ENCODE results near the gene THEM4. TPM values are rescaled to one million over a fixed set of nuclear protein-coding genes. Genes with fewer than 3 reads are reported as not detected.
A peak's percentile ranks its signal among the peaks of the same experiment; 100 is the strongest.
"Not testable (repeated sequence)": the region's sequence is repeated elsewhere in the genome, so short reads cannot be mapped to it uniquely, and the experiment has no call there.

The THEM4 gene
- total RNA-seq, 1 experiment from 2014 or later, result 117 TPM

DNA sequence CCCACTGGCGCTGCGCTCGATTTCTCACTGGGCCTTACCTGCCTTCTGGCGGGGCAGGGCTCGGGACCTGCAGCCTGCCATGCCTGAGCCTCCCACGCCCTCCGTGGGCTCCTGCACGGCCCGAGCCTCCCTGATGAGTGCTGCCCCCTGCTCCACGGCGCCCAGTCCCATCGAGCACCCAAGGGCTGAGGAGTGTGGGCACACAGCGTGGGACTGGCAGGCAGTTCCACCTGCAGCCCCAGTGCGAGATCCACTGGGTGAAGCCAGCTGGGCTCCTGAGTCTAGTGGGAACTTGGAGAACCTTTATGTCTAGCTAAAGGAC lies 3.0 kb downstream of the THEM4 start:
- in situ Hi-C loops (cut with HindIII; ENCODE audit: low pct_unique_long_range_greater_than_20kb, low sequenced_read_pairs); DNase-seq (ENCODE audit: low read depth, low spot score): not testable (repeated sequence)

DNA sequence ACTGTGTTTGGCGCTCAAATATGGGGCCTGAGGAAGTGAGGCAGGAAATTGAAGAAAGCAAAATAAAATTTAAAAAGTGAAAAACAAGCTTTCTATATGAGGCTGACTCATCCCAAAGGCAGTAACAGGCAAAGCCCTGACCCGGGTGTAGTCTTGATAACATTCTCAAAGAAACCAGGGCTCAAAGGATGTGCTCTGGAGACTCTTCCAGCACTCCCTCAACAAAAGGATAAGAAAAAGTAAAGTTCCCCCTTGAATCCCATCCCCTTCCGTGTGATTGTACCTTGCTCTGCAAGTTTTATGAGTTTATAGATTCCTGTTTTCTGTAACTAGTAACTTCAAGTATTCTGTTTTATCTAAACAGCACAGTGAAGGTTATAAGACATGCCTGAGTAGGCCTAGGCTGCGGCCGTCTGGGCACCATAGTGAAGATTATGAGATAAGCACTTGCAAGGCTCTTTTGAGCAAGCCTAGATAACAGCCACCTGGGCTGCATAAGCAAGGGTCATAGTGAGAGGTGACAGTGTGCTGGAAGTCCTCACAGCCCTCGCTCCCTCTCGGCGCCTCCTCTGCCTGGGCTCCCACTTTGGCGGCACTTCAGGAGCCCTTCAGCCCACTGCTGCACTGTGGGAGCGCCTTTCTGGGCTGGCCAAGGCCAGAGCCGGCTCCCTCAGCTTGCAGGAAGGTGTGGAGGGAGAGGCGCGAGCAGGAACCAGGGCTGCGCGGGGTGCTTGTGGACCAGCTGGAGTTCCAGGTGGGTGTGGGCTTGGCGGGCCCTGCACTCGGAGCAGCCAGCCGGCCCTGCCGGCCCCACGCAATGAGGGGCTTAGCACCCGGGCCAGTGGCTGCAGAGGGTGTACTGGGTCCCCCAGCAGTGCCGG lies 3.6 kb downstream of the THEM4 start:
- in situ Hi-C loops (cut with HindIII; ENCODE audit: low pct_unique_long_range_greater_than_20kb, low sequenced_read_pairs); DNase-seq (ENCODE audit: low read depth, low spot score): not testable (repeated sequence)

DNA sequence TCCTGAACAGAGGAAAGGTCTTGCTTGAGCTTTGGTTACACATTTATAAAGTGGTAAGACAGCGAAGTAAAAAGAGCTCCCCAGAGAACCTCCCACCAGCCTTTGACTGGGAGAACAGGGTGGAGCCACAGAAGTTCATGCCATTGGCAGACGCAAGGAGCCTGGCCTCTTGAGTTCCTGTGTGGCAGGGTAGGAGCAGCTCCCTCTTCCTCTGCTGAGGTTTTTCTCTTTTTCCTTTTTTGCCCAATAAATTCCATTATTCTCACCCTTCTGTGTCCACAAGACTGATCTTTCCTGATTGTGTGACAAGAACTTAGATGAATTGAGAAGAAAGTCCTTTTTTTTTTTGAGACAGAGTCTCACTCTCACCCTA lies 4.3 kb downstream of the THEM4 start:
- no peak for DNase-seq (ENCODE audit: low read depth, low spot score)
- in situ Hi-C loops (cut with HindIII; ENCODE audit: low pct_unique_long_range_greater_than_20kb, low sequenced_read_pairs), result no loop called here

DNA sequence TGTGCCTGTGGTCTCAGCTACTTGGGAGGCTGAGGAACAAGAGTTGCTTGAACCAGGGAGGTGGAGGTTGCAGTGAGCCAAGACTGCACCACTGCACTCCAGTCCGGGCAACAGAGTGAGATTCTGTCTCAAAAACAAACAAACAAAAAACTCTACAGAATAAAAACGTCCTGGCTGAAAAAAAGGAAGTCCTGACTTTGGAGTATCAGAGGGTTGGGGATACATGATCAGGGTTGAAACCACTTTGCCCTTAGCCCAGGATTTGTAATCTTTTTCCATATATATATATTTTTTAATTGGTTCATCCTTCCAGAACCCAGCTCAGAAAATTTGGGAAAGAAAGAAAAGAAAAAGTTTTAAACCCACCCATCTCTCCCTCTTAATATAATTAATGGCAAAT lies 6.5 kb downstream of the THEM4 start:
- in situ Hi-C loops (cut with HindIII; ENCODE audit: low pct_unique_long_range_greater_than_20kb, low sequenced_read_pairs), result no loop called here
- no peak for DNase-seq (ENCODE audit: low read depth, low spot score)

DNA sequence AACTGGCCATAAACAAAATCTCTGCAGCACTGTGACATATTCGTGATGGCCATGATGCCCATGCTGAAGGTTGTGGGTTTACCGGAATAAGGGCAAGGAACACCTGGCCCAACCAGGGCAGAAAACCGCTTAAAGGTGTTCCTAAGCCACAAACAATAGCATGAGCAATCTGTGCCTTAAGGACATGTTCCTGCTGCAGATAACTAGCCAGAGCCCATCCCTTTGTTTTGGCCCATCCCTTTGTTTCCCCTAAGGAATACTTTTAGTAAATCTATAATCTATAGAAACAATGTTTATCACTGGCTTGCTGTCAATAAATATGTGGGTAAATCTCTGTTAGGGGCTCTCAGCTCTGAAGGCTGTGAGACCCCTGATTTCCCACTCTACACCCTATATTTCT lies 8.5 kb downstream of the THEM4 start:
- DNase-seq (ENCODE audit: low read depth, low spot score); in situ Hi-C loops (cut with HindIII; ENCODE audit: low pct_unique_long_range_greater_than_20kb, low sequenced_read_pairs): not testable (repeated sequence)

DNA sequence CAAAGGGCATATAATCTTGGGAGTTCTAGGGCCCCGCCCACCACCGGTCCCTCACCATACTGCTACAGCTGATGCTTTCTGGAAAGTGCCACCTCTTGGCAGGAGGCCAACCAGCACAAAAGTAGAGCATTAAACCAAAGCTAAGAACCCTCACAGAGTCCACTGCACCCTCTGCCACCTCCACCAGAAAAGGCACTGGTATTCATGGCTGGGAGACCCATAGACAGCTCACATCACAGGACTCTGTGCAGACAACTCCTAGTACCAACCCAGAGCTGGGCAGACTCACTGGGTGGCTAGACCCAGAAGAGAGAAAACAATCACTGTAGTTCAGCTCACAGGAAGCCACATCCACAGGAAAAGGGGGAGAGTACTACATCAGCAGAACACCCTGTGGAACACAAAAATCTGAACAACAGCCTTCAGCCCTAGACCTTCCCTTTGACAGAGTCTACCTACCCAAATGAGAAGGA lies 10.8 kb downstream of the THEM4 start:
- DNase-seq (ENCODE audit: low read depth, low spot score), result no peak
- in situ Hi-C loops (cut with HindIII; ENCODE audit: low pct_unique_long_range_greater_than_20kb, low sequenced_read_pairs), result no loop called here

DNA sequence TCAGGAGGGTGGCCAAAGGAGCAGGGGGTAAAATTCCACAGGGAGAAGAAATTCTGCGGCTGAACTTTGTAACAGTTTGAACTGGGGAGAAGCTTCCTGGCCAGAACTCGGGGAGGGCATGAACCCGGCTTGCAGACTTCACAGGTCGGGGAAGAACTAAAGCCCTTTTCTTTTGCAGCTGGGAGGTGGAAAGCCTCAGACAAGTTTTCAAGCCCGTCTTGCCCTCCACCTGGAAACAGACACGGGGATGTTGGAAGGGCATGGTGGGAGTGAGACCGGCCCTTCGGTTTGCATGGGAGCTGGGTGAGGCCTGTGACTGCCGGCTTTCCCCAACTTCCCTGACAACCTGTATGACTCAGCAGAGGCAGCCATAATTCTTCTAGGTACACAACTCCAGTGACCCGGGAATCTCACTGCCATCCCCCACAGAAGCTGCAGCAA lies 11.3 kb downstream of the THEM4 start:
- DNase-seq (ENCODE audit: low read depth, low spot score), result no peak
- in situ Hi-C loops (cut with HindIII; ENCODE audit: low pct_unique_long_range_greater_than_20kb, low sequenced_read_pairs), result no loop called here

DNA sequence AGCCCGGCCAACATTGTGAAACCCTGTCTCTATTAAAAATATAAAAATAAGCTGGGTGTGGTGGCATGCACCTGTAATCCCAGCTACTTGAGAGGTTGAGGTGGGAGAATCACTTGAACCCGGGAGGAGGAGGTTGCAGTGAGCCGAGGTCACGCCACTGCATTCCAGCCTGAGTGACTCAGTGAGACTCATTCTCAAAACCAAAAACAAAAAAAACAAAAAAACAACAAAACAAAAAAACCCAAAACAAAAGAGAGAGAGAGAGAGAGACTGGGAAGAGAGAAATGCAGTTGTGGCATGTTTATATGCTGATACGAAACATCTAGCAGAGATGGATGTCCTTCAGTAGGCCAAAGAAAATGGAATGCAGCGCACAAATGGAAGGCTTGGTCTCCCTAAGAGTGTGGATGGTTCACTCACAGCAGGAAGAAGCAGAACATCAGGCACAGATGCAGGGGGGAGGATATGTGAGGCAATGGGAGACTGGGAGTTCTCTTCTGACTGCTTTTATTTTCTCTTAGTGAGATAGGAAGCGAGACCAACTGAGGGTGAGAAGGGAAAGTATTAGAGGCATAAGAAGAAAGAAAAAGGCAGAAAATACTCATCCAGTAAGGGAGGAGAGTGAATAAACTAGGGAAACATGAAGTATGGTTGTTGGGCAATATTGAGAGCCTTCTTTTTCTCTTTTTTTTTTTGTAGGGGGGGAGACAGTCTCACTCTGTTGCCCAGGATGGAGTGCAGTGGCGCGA lies 16.0 kb downstream of the THEM4 start:
- DNase-seq (ENCODE audit: low read depth, low spot score), result no peak
- in situ Hi-C loops (cut with HindIII; ENCODE audit: low pct_unique_long_range_greater_than_20kb, low sequenced_read_pairs), result no loop called here

DNA sequence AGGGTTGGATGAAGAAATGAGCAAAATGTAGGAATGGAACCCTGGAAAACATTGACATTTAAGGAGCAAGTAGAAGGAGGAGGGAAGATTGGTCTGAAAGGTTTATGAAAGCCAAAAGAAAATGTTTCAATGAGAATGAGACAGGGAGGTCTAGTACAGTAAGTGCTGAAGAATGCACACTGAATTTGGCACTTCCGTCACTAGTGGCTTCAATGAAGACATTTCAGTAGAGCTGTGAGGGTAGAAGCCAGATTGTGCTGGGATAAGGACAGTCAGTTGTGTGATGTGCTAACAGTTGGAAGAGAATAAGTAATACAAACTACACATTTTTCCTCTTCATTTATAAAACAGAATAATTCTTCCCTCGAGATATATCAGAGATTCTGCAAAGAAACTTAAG lies 17.1 kb downstream of the THEM4 start:
- no peak for DNase-seq (ENCODE audit: low read depth, low spot score)
- in situ Hi-C loops (cut with HindIII; ENCODE audit: low pct_unique_long_range_greater_than_20kb, low sequenced_read_pairs), result no loop called here

DNA sequence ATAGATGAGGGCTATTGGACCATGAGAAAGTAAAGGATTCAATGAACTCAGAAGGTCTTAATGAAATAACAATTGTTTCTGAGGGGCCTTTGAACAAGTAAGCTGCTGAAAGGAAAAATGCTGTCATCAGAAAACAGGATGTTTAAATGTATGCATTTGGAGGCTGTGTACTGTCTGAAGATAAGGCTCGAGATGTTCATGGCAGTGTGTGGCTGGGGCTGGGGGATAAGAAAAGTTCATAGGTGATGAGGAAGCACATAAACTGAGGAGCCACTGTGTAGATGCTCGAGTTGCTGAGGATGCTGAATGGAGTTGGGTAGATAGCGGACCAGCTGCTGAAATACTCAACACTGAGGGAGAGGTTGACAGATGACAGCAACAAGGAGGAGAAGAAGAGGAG lies 17.8 kb downstream of the THEM4 start:
- in situ Hi-C loops (cut with HindIII; ENCODE audit: low pct_unique_long_range_greater_than_20kb, low sequenced_read_pairs), result no loop called here
- DNase-seq (ENCODE audit: low read depth, low spot score), result no peak

DNA sequence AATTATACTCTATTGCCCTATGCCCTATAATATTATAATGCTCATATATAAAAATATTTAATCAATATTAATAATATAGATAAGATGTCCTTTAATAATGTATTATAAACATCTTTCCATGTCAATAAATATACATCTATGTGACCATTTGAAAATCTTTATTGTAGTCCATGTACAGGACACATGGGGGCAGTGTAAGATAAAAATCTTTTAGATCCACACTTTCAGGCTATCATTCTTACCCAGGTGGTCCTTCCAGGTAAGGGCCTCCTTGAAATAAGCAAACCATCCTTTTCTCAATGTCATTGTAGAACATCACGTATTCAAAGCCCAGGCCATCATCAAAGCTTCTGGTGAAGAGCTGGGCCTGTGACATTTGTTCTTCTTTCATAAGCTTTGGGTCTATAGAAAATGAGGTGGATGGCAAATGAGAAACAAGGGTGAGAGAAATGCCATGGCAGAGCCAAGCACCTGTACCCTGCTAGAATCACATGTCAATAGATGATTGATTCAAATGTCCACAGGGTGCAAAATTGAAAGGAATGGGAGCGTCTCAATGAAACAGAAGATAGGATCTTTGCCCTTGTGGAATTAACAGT lies 20.2 kb downstream of the THEM4 start:
- in situ Hi-C loops (cut with HindIII; ENCODE audit: low pct_unique_long_range_greater_than_20kb, low sequenced_read_pairs), result no loop called here
- DNase-seq (ENCODE audit: low read depth, low spot score), result peak; percentile 51

DNA sequence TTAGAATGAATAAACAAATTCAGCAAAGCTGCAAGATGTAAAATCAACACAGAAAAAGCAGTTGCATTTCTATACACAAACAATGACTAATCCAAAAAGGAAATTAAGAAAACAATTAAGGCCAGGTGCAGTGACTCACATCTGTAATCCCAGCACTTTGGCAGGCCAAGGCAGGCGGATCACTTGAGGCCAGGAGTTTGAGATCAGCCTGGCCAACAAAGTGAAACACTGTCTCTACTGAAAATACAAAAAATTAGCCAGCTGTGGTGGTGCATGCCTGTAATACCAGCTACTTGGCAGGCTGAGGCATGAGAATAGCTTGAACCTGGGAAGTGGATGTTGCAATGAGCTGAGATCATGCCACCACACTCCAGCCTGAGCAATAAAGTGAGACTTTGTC lies 22.3 kb downstream of the THEM4 start:
- no peak for DNase-seq (ENCODE audit: low read depth, low spot score)

DNA sequence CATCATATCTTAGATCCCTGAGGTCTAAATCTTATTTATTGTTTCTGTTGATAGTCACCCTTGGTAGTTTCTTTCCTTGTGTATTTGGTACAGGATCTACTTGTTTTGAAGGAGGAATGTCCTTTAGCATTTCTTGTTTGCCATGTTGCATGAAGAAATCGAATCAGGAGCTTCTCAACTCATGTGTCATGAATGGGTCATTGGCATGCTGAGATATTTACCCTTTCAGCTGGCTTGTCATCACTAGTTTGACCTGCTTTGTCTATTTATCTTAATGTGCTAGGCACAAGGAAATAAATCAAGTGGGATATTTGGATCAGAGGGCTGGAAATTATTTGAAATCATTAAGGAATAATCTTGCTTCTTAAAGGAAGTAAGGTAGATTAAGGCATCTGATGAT lies 23.8 kb downstream of the THEM4 start:
- in situ Hi-C loops (cut with HindIII; ENCODE audit: low pct_unique_long_range_greater_than_20kb, low sequenced_read_pairs), result no loop called here
- DNase-seq (ENCODE audit: low read depth, low spot score), result no peak

More for the DNA sequence above, 22.3 kb downstream of the THEM4 start:
- in situ Hi-C loops (cut with HindIII; ENCODE audit: low pct_unique_long_range_greater_than_20kb, low sequenced_read_pairs), result no loop called here

DNA sequence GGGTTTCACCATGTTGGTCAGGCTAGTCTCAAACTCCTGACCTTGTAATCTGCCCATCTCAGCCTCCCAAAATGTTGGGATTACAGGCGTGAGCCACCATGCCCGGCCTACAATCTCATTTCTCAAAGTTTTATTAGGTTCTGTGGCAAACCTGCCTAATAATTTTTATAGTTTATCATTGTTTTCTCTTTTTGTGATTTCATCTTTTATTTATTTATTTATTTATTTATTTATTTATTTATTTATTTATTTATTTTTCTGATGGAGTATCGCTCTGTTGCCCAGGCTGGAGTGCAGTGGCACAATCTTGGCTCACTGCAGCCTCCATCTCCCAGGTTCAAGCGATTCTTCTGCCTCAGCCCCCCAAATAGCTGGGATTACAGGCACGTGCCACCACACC lies 24.4 kb downstream of the THEM4 start:
- in situ Hi-C loops (cut with HindIII; ENCODE audit: low pct_unique_long_range_greater_than_20kb, low sequenced_read_pairs), result not testable (repeated sequence)

DNA sequence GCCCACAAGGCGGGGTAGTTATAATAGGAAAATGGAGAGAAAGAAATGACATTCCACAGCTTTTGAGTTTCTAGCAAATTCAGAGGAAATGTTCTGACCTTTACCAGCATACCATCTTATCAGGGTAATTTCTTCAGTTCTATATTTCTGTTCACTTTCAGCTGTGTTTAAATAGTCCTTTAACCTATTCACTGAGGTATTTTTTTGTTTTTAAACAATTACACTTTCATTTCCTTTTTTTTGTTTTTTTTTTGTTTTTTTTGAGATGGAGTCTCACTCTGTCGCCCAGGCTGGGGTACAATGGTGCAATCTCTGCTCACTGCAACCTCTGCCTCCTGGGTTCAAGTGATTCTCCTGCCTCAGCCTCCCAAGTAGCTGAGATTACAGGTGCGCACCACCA lies 24.9 kb downstream of the THEM4 start:
- in situ Hi-C loops (cut with HindIII; ENCODE audit: low pct_unique_long_range_greater_than_20kb, low sequenced_read_pairs), result not testable (repeated sequence)
- peak; percentile 36 for DNase-seq (ENCODE audit: low read depth, low spot score)

More for the DNA sequence above, 24.4 kb downstream of the THEM4 start:
- not testable (repeated sequence) for DNase-seq (ENCODE audit: low read depth, low spot score)

DNA sequence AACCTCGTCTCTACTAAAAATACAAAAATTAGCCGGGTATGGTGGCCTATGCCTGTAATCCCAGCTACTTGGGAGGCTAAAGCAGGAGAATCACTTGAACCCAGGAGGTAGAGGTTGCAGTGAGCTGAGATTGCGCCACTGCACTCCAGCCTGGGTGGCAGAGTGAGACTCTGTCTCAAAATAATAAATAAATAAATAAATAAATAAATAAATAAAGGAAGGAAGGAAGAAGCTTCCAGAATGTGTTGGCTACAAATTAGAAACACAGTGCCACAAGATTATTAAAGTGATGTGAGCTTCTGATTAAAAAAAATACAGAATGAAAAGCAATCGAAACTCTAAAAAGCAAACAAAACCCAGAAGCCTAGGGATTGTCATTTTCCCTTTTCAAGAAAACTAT lies 25.4 kb downstream of the THEM4 start:
- DNase-seq (ENCODE audit: low read depth, low spot score); in situ Hi-C loops (cut with HindIII; ENCODE audit: low pct_unique_long_range_greater_than_20kb, low sequenced_read_pairs): not testable (repeated sequence)

DNA sequence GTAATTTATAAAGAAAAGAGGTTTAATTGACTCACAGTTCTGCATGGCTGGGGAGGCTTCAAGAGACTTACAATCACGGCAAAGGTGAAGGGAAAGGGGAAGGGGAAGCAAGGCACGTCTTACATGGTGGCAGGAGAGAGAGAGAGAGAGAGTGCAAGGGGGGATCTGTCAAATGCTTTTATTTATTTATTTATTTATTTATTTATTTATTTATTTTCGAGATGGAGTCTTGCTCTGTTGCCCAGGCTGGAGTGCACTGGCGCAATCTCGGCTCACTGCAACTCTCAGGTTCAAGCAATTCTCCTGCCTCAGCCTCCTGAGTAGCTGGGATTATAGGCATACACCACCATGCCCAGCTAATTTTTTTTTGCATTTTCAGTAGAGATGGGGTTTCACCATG lies 26.4 kb downstream of the THEM4 start:
- DNase-seq (ENCODE audit: low read depth, low spot score); in situ Hi-C loops (cut with HindIII; ENCODE audit: low pct_unique_long_range_greater_than_20kb, low sequenced_read_pairs): not testable (repeated sequence)

DNA sequence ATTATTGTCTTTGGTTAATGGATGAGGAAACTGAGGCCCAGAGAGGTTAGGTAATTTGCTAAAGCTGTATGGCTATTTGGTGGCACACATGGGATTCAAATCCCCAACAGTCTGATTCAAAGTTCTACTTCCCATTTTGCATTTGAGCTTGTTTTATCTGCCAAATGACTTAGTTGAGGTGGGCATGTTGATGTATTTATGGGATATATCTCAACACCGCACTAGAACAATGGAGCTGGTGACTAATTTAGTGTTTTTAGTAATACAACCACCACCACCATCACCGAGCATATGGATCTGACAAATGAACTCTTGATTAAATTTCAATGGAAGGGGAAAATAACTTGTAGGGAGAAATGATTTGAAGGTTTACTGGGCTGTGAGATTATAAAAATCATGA lies 26.8 kb downstream of the THEM4 start:
- in situ Hi-C loops (cut with HindIII; ENCODE audit: low pct_unique_long_range_greater_than_20kb, low sequenced_read_pairs), result no loop called here
- no peak for DNase-seq (ENCODE audit: low read depth, low spot score)
